LNCaP clone FGC (cell line): Measurements from ENCODE around the gene MUC21.

Experiments
- DNase-seq: peaks from one replicate; pipeline ENCODE4 v3.0.0-alpha.2; 2011; ENCODE audit warnings: low read depth
- H3K4me3 ChIP-seq: 2 replicates; pipeline ENCODE4 v1.5.1; 2011; ENCODE audit warnings: mild to moderate bottlenecking, low read depth, low read length, control low read depth
- TF ChIP-seq, protein P1 (sequence below): IDR thresholded peaks from 2 replicates; pipeline ENCODE4 v1.5.1; 2012; ENCODE audit warnings: mild to moderate bottlenecking; ENCODE audit not compliant: control insufficient read depth, insufficient read depth; ENCODE audit errors: extremely low read depth

Gene MUC21

GRCh38 chr6:31037169-31037568 lies 53.7 kb downstream of the MUC21 start:
- no peak overlapping the region for H3K4me3 ChIP-seq
- TF ChIP-seq, protein P1, sequence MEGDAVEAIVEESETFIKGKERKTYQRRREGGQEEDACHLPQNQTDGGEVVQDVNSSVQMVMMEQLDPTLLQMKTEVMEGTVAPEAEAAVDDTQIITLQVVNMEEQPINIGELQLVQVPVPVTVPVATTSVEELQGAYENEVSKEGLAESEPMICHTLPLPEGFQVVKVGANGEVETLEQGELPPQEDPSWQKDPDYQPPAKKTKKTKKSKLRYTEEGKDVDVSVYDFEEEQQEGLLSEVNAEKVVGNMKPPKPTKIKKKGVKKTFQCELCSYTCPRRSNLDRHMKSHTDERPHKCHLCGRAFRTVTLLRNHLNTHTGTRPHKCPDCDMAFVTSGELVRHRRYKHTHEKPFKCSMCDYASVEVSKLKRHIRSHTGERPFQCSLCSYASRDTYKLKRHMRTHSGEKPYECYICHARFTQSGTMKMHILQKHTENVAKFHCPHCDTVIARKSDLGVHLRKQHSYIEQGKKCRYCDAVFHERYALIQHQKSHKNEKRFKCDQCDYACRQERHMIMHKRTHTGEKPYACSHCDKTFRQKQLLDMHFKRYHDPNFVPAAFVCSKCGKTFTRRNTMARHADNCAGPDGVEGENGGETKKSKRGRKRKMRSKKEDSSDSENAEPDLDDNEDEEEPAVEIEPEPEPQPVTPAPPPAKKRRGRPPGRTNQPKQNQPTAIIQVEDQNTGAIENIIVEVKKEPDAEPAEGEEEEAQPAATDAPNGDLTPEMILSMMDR, result no peak
- no peak for DNase-seq

GRCh38 chr6:31037682-31038081 lies 54.2 kb downstream of the MUC21 start:
- TF ChIP-seq, protein P1, result no peak
- no peak overlapping the region for H3K4me3 ChIP-seq
- DNase-seq, result no peak

DNA sequence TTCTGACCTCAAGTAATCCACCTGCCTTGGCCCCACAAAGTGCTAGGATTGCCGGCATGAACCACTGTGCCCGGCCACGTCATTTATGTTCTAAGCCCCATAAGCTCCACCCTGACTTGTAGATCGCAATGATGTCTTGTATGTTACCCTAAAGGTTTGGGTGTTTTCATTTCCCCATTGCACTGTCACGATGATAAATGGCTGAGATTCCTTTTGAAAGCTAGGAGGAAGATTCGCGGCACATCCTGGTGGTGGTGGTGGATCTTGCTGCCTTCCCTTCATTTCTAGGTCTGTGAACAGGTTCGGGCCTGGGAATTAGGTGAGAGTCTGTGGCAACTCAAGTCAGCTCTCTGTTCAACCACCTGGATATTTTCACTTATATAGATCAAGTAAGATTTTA lies 55.0 kb downstream of the MUC21 start:
- H3K4me3 ChIP-seq, result no peak overlapping the region
- DNase-seq, result no peak
- TF ChIP-seq, protein P1, result no peak
